ENCODE measurements around the gene OTP. TPM values are rescaled to one million over a fixed set of nuclear protein-coding genes. Genes with fewer than 3 reads are reported as not detected.

OTP gene
- total RNA-seq, 2 experiments from 2014 or later = not detected

GRCh38 chr5:77658662-77659061 lies 20.1 kb upstream of the OTP start:
- no peaks in the 10 kb centered on the region for H3K9me3 Mint-ChIP-seq
- TF ChIP-seq CTCF (IDR thresholded peaks at IDR 0.05) = no peak
- Histone ChIP-seq H3K9me3 (ENCODE audit: control insufficient read depth in 1 of 2, insufficient read depth in 1 of 2, low read length in 2 of 2) (no peaks in the 10 kb centered on the region), H3K4me1 (ENCODE audit: insufficient read depth, low read length) (no peaks in the 10 kb centered on the region), H3K4me3 (ENCODE audit: low read length) (no peak overlapping the region), H3K27ac (ENCODE audit: low read depth in 1 of 2, low read length in 2 of 2) (no peak overlapping the region), H3K36me3 (ENCODE audit: insufficient read depth, low read length) (no peaks in the 10 kb centered on the region), H3K27me3 (ENCODE audit: control insufficient read depth in 1 of 2, insufficient read depth in 2 of 2, low read length in 2 of 2) (peaks cover 4 to 13% of the 10 kb centered on the region in 2 experiments)
- ChIA-PET POLR2A (no interaction called here), CTCF (no interaction called here)
- H3K4me1 Mint-ChIP-seq (ENCODE audit: low read depth) = no peaks in the 10 kb centered on the region
- no peak for DNase-seq
- no peak overlapping the region for H3K27ac Mint-ChIP-seq
- H3K4me3 Mint-ChIP-seq = no peak overlapping the region
- H3K36me3 Mint-ChIP-seq (ENCODE audit: low read depth) = no peaks in the 10 kb centered on the region
- intact Hi-C loops (cut with DNase I, micrococcal nuclease) = no loop called here
- peaks cover 48% of the 10 kb centered on the region for H3K27me3 Mint-ChIP-seq
- no peak for ATAC-seq (ENCODE audit: poor library complexity)

GRCh38 chr5:77651343-77651742 lies 12.8 kb upstream of the OTP start:
- H3K4me1 ChIP-seq (ENCODE audit: insufficient read depth, low read length) = no peaks in the 10 kb centered on the region
- Mint-ChIP-seq H3K9me3 (no peaks in the 10 kb centered on the region), H3K27ac (no peak overlapping the region), H3K27me3 (peaks cover 90% of the 10 kb centered on the region), H3K4me3 (no peak overlapping the region), H3K4me1 (ENCODE audit: low read depth) (no peaks in the 10 kb centered on the region), H3K36me3 (ENCODE audit: low read depth) (no peaks in the 10 kb centered on the region)
- DNase-seq = no peak
- no peak for ATAC-seq (ENCODE audit: poor library complexity)
- no peak overlapping the region for H3K4me3 ChIP-seq (ENCODE audit: low read length)
- intact Hi-C loops (cut with DNase I, micrococcal nuclease) = no loop called here
- no peaks in the 10 kb centered on the region for H3K9me3 ChIP-seq (ENCODE audit: control insufficient read depth in 1 of 2, insufficient read depth in 1 of 2, low read length in 2 of 2)
- no peak overlapping the region for H3K27ac ChIP-seq (ENCODE audit: low read depth in 1 of 2, low read length in 2 of 2)
- no peak for TF ChIP-seq CTCF (IDR thresholded peaks at IDR 0.05)
- peaks cover 26 to 36% of the 10 kb centered on the region in 2 experiments for H3K27me3 ChIP-seq (ENCODE audit: control insufficient read depth in 1 of 2, insufficient read depth in 2 of 2, low read length in 2 of 2)
- no peaks in the 10 kb centered on the region for H3K36me3 ChIP-seq (ENCODE audit: insufficient read depth, low read length)
- POLR2A ChIA-PET = no interaction called here
- CTCF ChIA-PET = no interaction called here

- CTCF ChIA-PET = no interaction called here
- POLR2A ChIA-PET = interaction anchor here (0.7 kb wide), 1 partner anchor 12 kb away, joined by 3 read pairs; no protein-coding TSS in a partner anchor
Observed at GRCh38 chr5:77650686-77651085, 12.2 kb upstream of the OTP start.

More at GRCh38 chr5:77650686-77651085, 12.2 kb upstream of the OTP start:
- H3K36me3 Mint-ChIP-seq (ENCODE audit: low read depth) = no peaks in the 10 kb centered on the region
- H3K4me1 Mint-ChIP-seq (ENCODE audit: low read depth) = no peaks in the 10 kb centered on the region
- TF ChIP-seq CTCF (IDR thresholded peaks at IDR 0.05) = no peak
- DNase-seq = no peak
- Histone ChIP-seq H3K36me3 (ENCODE audit: insufficient read depth, low read length) (no peaks in the 10 kb centered on the region), H3K4me1 (ENCODE audit: insufficient read depth, low read length) (no peaks in the 10 kb centered on the region), H3K27me3 (ENCODE audit: control insufficient read depth in 1 of 2, insufficient read depth in 2 of 2, low read length in 2 of 2) (peaks cover 32 to 43% of the 10 kb centered on the region in 2 experiments), H3K27ac (ENCODE audit: low read depth in 1 of 2, low read length in 2 of 2) (no peak overlapping the region), H3K9me3 (ENCODE audit: control insufficient read depth in 1 of 2, insufficient read depth in 1 of 2, low read length in 2 of 2) (peaks cover 0 to 3% of the 10 kb centered on the region in 2 experiments), H3K4me3 (ENCODE audit: low read length) (no peak overlapping the region)
- no peak overlapping the region for H3K4me3 Mint-ChIP-seq
- H3K27ac Mint-ChIP-seq = no peak overlapping the region
- no peaks in the 10 kb centered on the region for H3K9me3 Mint-ChIP-seq
- intact Hi-C loops (cut with DNase I, micrococcal nuclease) = no loop called here
- ATAC-seq (ENCODE audit: poor library complexity) = no peak
- peaks cover 94% of the 10 kb centered on the region for H3K27me3 Mint-ChIP-seq

Measured in CD4-positive, alpha-beta T cell (primary cell).